HG03159 (cell line): ENCODE data around the gene IRGM.
"Not testable (repeated sequence)": the region's sequence is repeated elsewhere in the genome, so short reads cannot be mapped to it uniquely, and the experiment has no call there.

Source experiments
- ATAC-seq: cut with Tn5 transposase; IDR thresholded peaks from one replicate; pipeline ENCODE4 v1.9.1; 2021; ENCODE audit warnings: mild to moderate bottlenecking, moderate library complexity; ENCODE audit not compliant: unreplicated experiment

Gene IRGM

GRCh38 chr5:150846308-150846653, at the start of gene IRGM:
Gene IRGM, plus strand, starts transcription at chr5:150846521. Its CDS starts 1,603 bp downstream, at chr5:150848124.
- ATAC-seq = not testable (repeated sequence)

GRCh38 chr5:150797384-150797783, 48.9 kb upstream of the IRGM start:
- ATAC-seq = no peak

GRCh38 chr5:150801117-150801927, 45.0 kb upstream of the IRGM start:
- ATAC-seq = no peak

- no peak for ATAC-seq
Observed at GRCh38 chr5:150804388-150804787, 41.9 kb upstream of the IRGM start.

GRCh38 chr5:150809363-150809762, 37.0 kb upstream of the IRGM start:
- no peak for ATAC-seq

GRCh38 chr5:150815010-150815409, 31.3 kb upstream of the IRGM start:
- ATAC-seq = no peak

GRCh38 chr5:150816946-150817345, 29.4 kb upstream of the IRGM start:
- ATAC-seq = no peak

- ATAC-seq = no peak
Observed at GRCh38 chr5:150829744-150830143, 16.6 kb upstream of the IRGM start.

GRCh38 chr5:150831821-150832220, 14.5 kb upstream of the IRGM start:
- not testable (repeated sequence) for ATAC-seq

- ATAC-seq = no peak
Observed at GRCh38 chr5:150836064-150836463, 10.3 kb upstream of the IRGM start.

GRCh38 chr5:150836703-150837102, 9.6 kb upstream of the IRGM start:
- no peak for ATAC-seq

- ATAC-seq = not testable (repeated sequence)
Observed at GRCh38 chr5:150845185-150845859, 999 bp upstream of the IRGM start.

GRCh38 chr5:150846654-150847333, 473 bp downstream of the IRGM start:
- ATAC-seq = peak; percentile 95

- no peak for ATAC-seq
Observed at GRCh38 chr5:150847334-150847695, 994 bp downstream of the IRGM start.

GRCh38 chr5:150848271-150848670, 1.9 kb downstream of the IRGM start:
- ATAC-seq = no peak

GRCh38 chr5:150851039-150851438, 4.7 kb downstream of the IRGM start:
- no peak for ATAC-seq

GRCh38 chr5:150853561-150853960, 7.2 kb downstream of the IRGM start:
- no peak for ATAC-seq

- ATAC-seq = not testable (repeated sequence)
Observed at GRCh38 chr5:150856700-150857099, 10.4 kb downstream of the IRGM start.

GRCh38 chr5:150860246-150860821, 14.0 kb downstream of the IRGM start:
- no peak for ATAC-seq

GRCh38 chr5:150862070-150862469, 15.7 kb downstream of the IRGM start:
- ATAC-seq = no peak

- ATAC-seq = no peak
Observed at GRCh38 chr5:150879358-150879757, 33.0 kb downstream of the IRGM start.
